Panc1 (cell line): ENCODE data around the gene PTEN. TPM values are rescaled to one million over a fixed set of nuclear protein-coding genes. Genes with fewer than 3 reads are reported as not detected.

ENCODE experiments used
- ATAC-seq: fragments of 200-7000 bp; cut with Tn5 transposase; 2 replicates; pipeline ENCODE4 v1.9.1; 2020; ENCODE audit warnings: mild to moderate bottlenecking, moderate library complexity
- BruUV-seq: library from RNA; stranded (reverse); fragments of 400-500 nt; replicated peaks from 2 replicates; lab custom pipeline; 2021; lab: Mats Ljungman, UMichigan
- CTCF ChIA-PET: fragments of 300-600 bp; sonication (Branson Sonifier 250); formaldehyde crosslinking; loops from one replicate; lab custom pipeline; 2022; ENCODE audit warnings: antibody characterized with exemption; lab: Charles Lee
- POLR2A ChIA-PET: fragments of 300-600 bp; sonication (Branson Sonifier 250); formaldehyde crosslinking; loops from one replicate; lab custom pipeline; 2022; ENCODE audit warnings: antibody characterized with exemption; lab: Charles Lee
- DNase-seq: peaks from one replicate; pipeline ENCODE4 v3.0.0-alpha.2; 2010; ENCODE audit warnings: low read depth, low spot score
- H3K27ac ChIP-seq: 2 replicates; pipeline ENCODE4 v1.5.1; 2011; ENCODE audit warnings: mild to moderate bottlenecking, low read length, inconsistent platforms
- H3K27me3 ChIP-seq: fragments of 200-500 bp; sonication (Bioruptor generic); 2 replicates; pipeline ENCODE4 v1.6.0; 2014; ENCODE audit warnings: low read length, inconsistent platforms; ENCODE audit not compliant: control insufficient read depth, insufficient read depth
- H3K36me3 ChIP-seq: fragments of 200-500 bp; sonication (Bioruptor generic); 2 replicates; pipeline ENCODE4 v1.5.1; 2014; ENCODE audit warnings: inconsistent platforms, mild to moderate bottlenecking, low read length, moderate library complexity; ENCODE audit not compliant: control insufficient read depth, insufficient read depth
- H3K4me1 ChIP-seq: 2 replicates; pipeline ENCODE4 v1.5.1; 2011; ENCODE audit warnings: inconsistent platforms, mild to moderate bottlenecking, low read length, moderate library complexity; ENCODE audit not compliant: control insufficient read depth, insufficient read depth
- H3K4me3 ChIP-seq, 2 experiments: 2 replicates each; pipeline ENCODE4 v1.5.1; 2011 to 2012; ENCODE audit warnings: low read depth in 2 of 2, low read length in 2 of 2, mild to moderate bottlenecking in 2 of 2, inconsistent platforms in 1 of 2, moderate library complexity in 1 of 2
- H3K9me3 ChIP-seq: fragments of 200-500 bp; sonication (Bioruptor generic); 2 replicates; pipeline ENCODE4 v1.5.1; 2014; ENCODE audit warnings: low read depth, mild to moderate bottlenecking, inconsistent platforms, low read length, moderate library complexity; ENCODE audit not compliant: control insufficient read depth, insufficient read depth
- CTCF ChIP-seq: fragments of 450-650 bp; IDR thresholded peaks from 2 replicates; pipeline ENCODE4 v1.5.1; 2017; ENCODE audit warnings: mild to moderate bottlenecking
- POLR2AphosphoS5 ChIP-seq: IDR thresholded peaks from 2 replicates; pipeline ENCODE4 v1.6.1; 2012; ENCODE audit warnings: mild to moderate bottlenecking, low read depth, low read length, moderate library complexity
- REST ChIP-seq, 2 experiments: IDR thresholded peaks; 2 replicates each; pipeline ENCODE4 v1.6.1; 2011 to 2012; ENCODE audit warnings: low read depth in 2 of 2, control low read depth in 1 of 2, low read length in 1 of 2, mild to moderate bottlenecking in 1 of 2, moderate library complexity in 1 of 2; ENCODE audit not compliant: insufficient read depth in 1 of 2
- SIN3A ChIP-seq: IDR thresholded peaks from 2 replicates; pipeline ENCODE4 v1.6.1; 2012; ENCODE audit warnings: low read depth, mild to moderate bottlenecking, low read length, moderate library complexity, borderline replicate concordance; ENCODE audit not compliant: insufficient read depth
- TCF7L2 ChIP-seq: IDR thresholded peaks from 2 replicates; pipeline ENCODE4 v1.6.1; 2011; ENCODE audit warnings: mild to moderate bottlenecking, low read depth, low read length, inconsistent platforms
- in situ Hi-C: cut with HindIII; loops from 2 replicates; pipeline ENCODE4 v1.10.0; 2016; ENCODE audit warnings: low sequenced_read_pairs, low pct_unique_long_range_greater_than_20kb
- intact Hi-C: fragments of 100-400 bp; cut with micrococcal nuclease; formaldehyde crosslinking; loops from one replicate; pipeline ENCODE4 v1.10.0; 2022; ENCODE audit not compliant: unreplicated experiment
- total RNA-seq: library from RNA; stranded (reverse); gene quantifications from one replicate; pipeline ENCODE4 v1.2.1, GENCODE V29; 2021; ENCODE audit not compliant: unreplicated experiment

The PTEN gene
- total RNA-seq, 1 experiment from 2014 or later = 88.9 TPM

- DNase-seq = no peak
- H3K27ac ChIP-seq = peak overlapping the region; percentile 99
- in situ Hi-C loops = no loop called here
- ChIA-PET POLR2A (interaction anchor here (0.5 kb wide), 1 partner anchor 17 kb away, joined by 4 read pairs; no protein-coding TSS in a partner anchor), CTCF (no interaction called here)
- no peak for ATAC-seq
- H3K4me3 ChIP-seq = peak overlapping the region; percentile 89 to 96; a peak in 3 of 4 replicates
- peak; percentile 19; the same call in 1 of the 2 replicates for TF ChIP-seq CTCF
- no peak for TF ChIP-seq POLR2AphosphoS5
- TF ChIP-seq SIN3A = no peak
- no peak for TF ChIP-seq REST (IDR thresholded peaks at IDR 0.05; ENCODE audit: insufficient read depth in 1 of 2, low read depth in 2 of 2, low read length in 1 of 2)
- no peak for TF ChIP-seq TCF7L2
- no peaks in the 10 kb centered on the region for H3K27me3 ChIP-seq
- TSS peak; percentile 62 for BruUV-seq
- H3K36me3 ChIP-seq = peaks cover 19% of the 10 kb centered on the region
- no peaks in the 10 kb centered on the region for H3K9me3 ChIP-seq
- H3K4me1 ChIP-seq = peaks cover 17% of the 10 kb centered on the region
- intact Hi-C loops = no loop called here
Observed at GRCh38 chr10:87816163-87816897, 47.1 kb upstream of the PTEN start.

GRCh38 chr10:87816898-87817608 is 46.4 kb upstream of the PTEN start:
- intact Hi-C loops = no loop called here
- Histone ChIP-seq H3K27me3 (no peaks in the 10 kb centered on the region), H3K9me3 (no peaks in the 10 kb centered on the region), H3K27ac (peak overlapping the region; percentile 99), H3K4me1 (peaks cover 17% of the 10 kb centered on the region), H3K36me3 (peaks cover 19% of the 10 kb centered on the region), H3K4me3 (peak overlapping the region; percentile 89 to 96)
- ChIA-PET CTCF (no interaction called here), POLR2A (no interaction called here)
- BruUV-seq = no TSS peak
- peak; percentile 1; the same call in 1 of the 2 replicates for ATAC-seq
- peak; percentile 15 for DNase-seq
- no peak for TF ChIP-seq SIN3A
- no peak for TF ChIP-seq POLR2AphosphoS5
- no peak for TF ChIP-seq REST (IDR thresholded peaks at IDR 0.05; ENCODE audit: insufficient read depth in 1 of 2, low read depth in 2 of 2, low read length in 1 of 2)
- TF ChIP-seq TCF7L2 = no peak
- no peak for TF ChIP-seq CTCF
- in situ Hi-C loops = no loop called here
